ENCODE results near the gene MYF5. TPM values are rescaled to one million over a fixed set of nuclear protein-coding genes. Genes with fewer than 3 reads are reported as not detected.

MYF5 gene
- total RNA-seq, 1 experiment from 2014 or later, result not detected

DNA sequence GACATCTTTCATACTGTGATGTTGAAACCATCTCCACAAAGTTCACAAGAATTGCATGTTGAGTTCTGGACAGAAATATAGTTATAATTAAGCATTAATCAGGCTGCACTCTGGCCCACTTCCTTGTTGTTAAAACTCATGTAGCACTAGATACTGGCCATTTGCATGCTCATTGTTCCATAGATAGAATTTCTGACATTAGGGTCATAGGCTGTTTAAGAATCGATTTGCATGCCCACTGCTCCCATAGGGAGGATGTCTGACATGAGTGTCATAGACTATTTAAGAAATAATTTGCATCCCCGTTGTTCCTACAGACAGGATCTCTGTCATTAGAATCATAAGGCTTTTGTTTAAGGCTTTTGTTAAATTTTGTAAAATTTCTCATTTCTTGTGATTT, 50.2 kb downstream of the MYF5 start:
- Histone ChIP-seq H2BK5ac (ENCODE audit: insufficient read length, low read length) (no peak overlapping the region), H3K56ac (ENCODE audit: insufficient read length, low read depth, low read length) (no peak overlapping the region), H3K14ac (ENCODE audit: insufficient read depth, low read length) (no peak overlapping the region), H3K4me2 (ENCODE audit: insufficient read depth, insufficient read length, low read length) (no peak overlapping the region), H3K79me1 (ENCODE audit: insufficient read depth, low read depth, low read length, poor library complexity, severe bottlenecking) (no peaks in the 10 kb centered on the region), H4K8ac (replicated peaks; ENCODE audit: insufficient read length, low read depth, low read length) (no peak overlapping the region), H3K18ac (ENCODE audit: insufficient read length, low read depth, low read length) (no peak overlapping the region), H2BK120ac (ENCODE audit: low read depth, low read length, poor library complexity, severe bottlenecking) (no peak overlapping the region), H2BK15ac (ENCODE audit: low read depth, low read length) (no peak overlapping the region), H3K27me3 (ENCODE audit: insufficient read depth, low read length) (no peaks in the 10 kb centered on the region), H3K79me2 (ENCODE audit: insufficient read depth, low read length) (no peaks in the 10 kb centered on the region), H2AK5ac (ENCODE audit: insufficient read length, low read length) (no peak overlapping the region), H4K5ac (ENCODE audit: insufficient read length, low read depth, low read length) (no peak overlapping the region), H3K4ac (ENCODE audit: low read depth, low read length) (no peak overlapping the region), H3K23me2 (ENCODE audit: insufficient read length, low read depth, low read length, poor library complexity, severe bottlenecking) (no peaks in the 10 kb centered on the region), H3K4me1 (ENCODE audit: insufficient read depth, low read length) (peaks cover 8% of the 10 kb centered on the region; the same call in 1 of the 2 replicates), H2BK12ac (ENCODE audit: insufficient read length, low read depth, low read length) (no peak overlapping the region), H3K9ac (ENCODE audit: extremely low read depth, insufficient read length, low read length) (no peak overlapping the region), H3K9me3 (ENCODE audit: control insufficient read depth, low read depth, low read length) (no peaks in the 10 kb centered on the region), H3K23ac (ENCODE audit: insufficient read length, low read depth, low read length) (no peak overlapping the region), H2BK20ac (ENCODE audit: low read depth, low read length, poor library complexity, severe bottlenecking) (no peak overlapping the region), H3T11ph (ENCODE audit: low read length) (no peak overlapping the region), H4K20me1 (ENCODE audit: control insufficient read depth, insufficient read depth, insufficient read length) (no peaks in the 10 kb centered on the region), H4K91ac (ENCODE audit: insufficient read length, low read depth, low read length) (no peak overlapping the region), H2AFZ (ENCODE audit: low read length) (no peak overlapping the region), H3K27ac (ENCODE audit: insufficient read length, low read depth, low read length) (no peak overlapping the region)
- TF ChIP-seq, protein P1, sequence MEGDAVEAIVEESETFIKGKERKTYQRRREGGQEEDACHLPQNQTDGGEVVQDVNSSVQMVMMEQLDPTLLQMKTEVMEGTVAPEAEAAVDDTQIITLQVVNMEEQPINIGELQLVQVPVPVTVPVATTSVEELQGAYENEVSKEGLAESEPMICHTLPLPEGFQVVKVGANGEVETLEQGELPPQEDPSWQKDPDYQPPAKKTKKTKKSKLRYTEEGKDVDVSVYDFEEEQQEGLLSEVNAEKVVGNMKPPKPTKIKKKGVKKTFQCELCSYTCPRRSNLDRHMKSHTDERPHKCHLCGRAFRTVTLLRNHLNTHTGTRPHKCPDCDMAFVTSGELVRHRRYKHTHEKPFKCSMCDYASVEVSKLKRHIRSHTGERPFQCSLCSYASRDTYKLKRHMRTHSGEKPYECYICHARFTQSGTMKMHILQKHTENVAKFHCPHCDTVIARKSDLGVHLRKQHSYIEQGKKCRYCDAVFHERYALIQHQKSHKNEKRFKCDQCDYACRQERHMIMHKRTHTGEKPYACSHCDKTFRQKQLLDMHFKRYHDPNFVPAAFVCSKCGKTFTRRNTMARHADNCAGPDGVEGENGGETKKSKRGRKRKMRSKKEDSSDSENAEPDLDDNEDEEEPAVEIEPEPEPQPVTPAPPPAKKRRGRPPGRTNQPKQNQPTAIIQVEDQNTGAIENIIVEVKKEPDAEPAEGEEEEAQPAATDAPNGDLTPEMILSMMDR (conservative IDR thresholded peaks at IDR 0.05), result no peak
- Mint-ChIP-seq H3K9me3 (peaks cover 0 to 2% of the 10 kb centered on the region in 2 experiments; a peak in 2 of 5 replicates), H3K36me3 (ENCODE audit: insufficient read depth in 1 of 3, low read depth in 3 of 3) (peaks cover 0 to 3% (median 1%) of the 10 kb centered on the region in 3 experiments; a peak in 4 of 7 replicates), H3K4me1 (peaks cover 53 to 54% of the 10 kb centered on the region in 2 experiments), H3K4me3 (no peak overlapping the region), H3K27me3 (ENCODE audit: low read depth) (no peaks in the 10 kb centered on the region), H3K27ac (peak overlapping the region in 1 of 3 experiments; percentile 30; a peak in 1 of 7 replicates)
- no CpG with 5 or more reads among the region's 2 CpGs for WGBS (ENCODE audit: extremely low coverage, insufficient read length, low lambda C conversion rate)
- no peak for DNase-seq

Other genes with a start within 250 kb of the MYF5 start
- gene MYF6, start 9.3 kb upstream of the MYF5 start, total RNA-seq (2021), result not detected in 2 replicates
- gene LIN7A, start 221.0 kb downstream of the MYF5 start, total RNA-seq (2021), result 18.3 and 18.4 TPM in 2 replicates

Measured in H9 (cell line).